HEK293 (cell line): ENCODE measurements around the gene HMGN2.

ENCODE experiments used
- CTCF ChIA-PET: fragments of 350-600 bp; formaldehyde crosslinking; extraction: SDS; loops from one replicate; lab custom pipeline; 2021; ENCODE audit warnings: antibody characterized with exemption; lab: Yijun Ruan, JAX
- POLR2A ChIA-PET: fragments of 300-600 bp; formaldehyde crosslinking; extraction: SDS; loops from one replicate; lab custom pipeline; 2020; ENCODE audit warnings: antibody characterized with exemption, inconsistent platforms; lab: Yijun Ruan, JAX
- H3K27ac ChIP-seq: fragments of 200-500 bp; sonication (Bioruptor generic); 2 replicates; pipeline ENCODE4 v1.5.1; 2014; ENCODE audit warnings: low read depth, low read length, control low read depth, inconsistent platforms; ENCODE audit errors: extremely low read depth
- H3K36me3 ChIP-seq, 2 experiments: fragments of 200-500 bp in 1 of 2; sonication (Bioruptor generic) in 1 of 2; 1 replicate in 1 of 2; 2 replicates in 1 of 2; pipeline ENCODE4 v1.5.1; 2014 to 2017; ENCODE audit warnings: inconsistent platforms in 2 of 2, low read length in 2 of 2; ENCODE audit not compliant: control insufficient read depth in 2 of 2, insufficient read depth in 1 of 2
- H3K4me1 ChIP-seq: fragments of 200-500 bp; sonication (Bioruptor generic); 2 replicates; pipeline ENCODE4 v1.5.1; 2014; ENCODE audit warnings: mild to moderate bottlenecking, low read length, inconsistent platforms; ENCODE audit not compliant: control insufficient read depth, insufficient read depth
- H3K4me3 ChIP-seq: 2 replicates; pipeline ENCODE4 v1.5.1; 2011; ENCODE audit warnings: low read depth, mild to moderate bottlenecking, control low read depth, low read length, moderate library complexity
- H3K9me3 ChIP-seq: fragments of 200-500 bp; sonication (Bioruptor generic); 2 replicates; pipeline ENCODE4 v1.5.1; 2014; ENCODE audit warnings: low read depth, low read length, inconsistent platforms; ENCODE audit not compliant: control insufficient read depth, insufficient read depth
- ATF2 ChIP-seq: fragments of 450-650 bp; formaldehyde crosslinking; IDR thresholded peaks from 2 replicates; pipeline ENCODE4 v1.5.1; 2016; ENCODE audit warnings: missing biosample characterization, missing genetic modification characterization, low read depth
- FEZF1 ChIP-seq: fragments of 450-650 bp; formaldehyde crosslinking; IDR thresholded peaks from 2 replicates; pipeline ENCODE4 v1.5.1; 2016; ENCODE audit warnings: missing biosample characterization, missing genetic modification characterization
- KLF16 ChIP-seq: fragments of 450-650 bp; formaldehyde crosslinking; IDR thresholded peaks from 2 replicates; pipeline ENCODE4 v1.5.1; 2017; ENCODE audit warnings: missing biosample characterization, missing genetic modification characterization
- MZF1 ChIP-seq: fragments of 450-650 bp; formaldehyde crosslinking; IDR thresholded peaks from 2 replicates; pipeline ENCODE4 v1.5.1; 2017; ENCODE audit warnings: missing biosample characterization, missing genetic modification characterization, borderline replicate concordance
- SETDB1 ChIP-seq: IDR thresholded peaks from one replicate; pipeline ENCODE4 v1.6.1; 2017; ENCODE audit warnings: mild to moderate bottlenecking, low read length, moderate library complexity, mixed read lengths; ENCODE audit not compliant: insufficient read length
- WT1 ChIP-seq: fragments of 450-650 bp; formaldehyde crosslinking; IDR thresholded peaks from 2 replicates; pipeline ENCODE4 v1.5.1; 2016; ENCODE audit warnings: missing biosample characterization, missing genetic modification characterization
- ZBTB10 ChIP-seq: fragments of 450-650 bp; formaldehyde crosslinking; IDR thresholded peaks from 2 replicates; pipeline ENCODE4 v1.5.1; 2016; ENCODE audit warnings: missing biosample characterization, missing genetic modification characterization
- ZFP37 ChIP-seq: fragments of 450-650 bp; formaldehyde crosslinking; IDR thresholded peaks from 2 replicates; pipeline ENCODE4 v1.5.1; 2016; ENCODE audit warnings: missing biosample characterization, missing genetic modification characterization
- ZFP41 ChIP-seq: fragments of 450-650 bp; formaldehyde crosslinking; IDR thresholded peaks from 2 replicates; pipeline ENCODE4 v1.5.1; 2016; ENCODE audit warnings: missing biosample characterization, missing genetic modification characterization, borderline replicate concordance
- ZNF132 ChIP-seq: fragments of 450-650 bp; formaldehyde crosslinking; IDR thresholded peaks from 2 replicates; pipeline ENCODE4 v1.5.1; 2017; ENCODE audit warnings: missing biosample characterization, missing genetic modification characterization, borderline replicate concordance
- ZNF211 ChIP-seq: fragments of 450-650 bp; formaldehyde crosslinking; IDR thresholded peaks from 2 replicates; pipeline ENCODE4 v1.5.1; 2016; ENCODE audit warnings: low read depth, missing biosample characterization, missing genetic modification characterization
- ZNF214 ChIP-seq: fragments of 450-650 bp; formaldehyde crosslinking; IDR thresholded peaks from 2 replicates; pipeline ENCODE4 v1.5.1; 2017; ENCODE audit warnings: missing biosample characterization, mild to moderate bottlenecking, missing genetic modification characterization, borderline replicate concordance
- ZNF274 ChIP-seq, 2 experiments: fragments of 200-500 bp in 1 of 2; fragments of 450-650 bp in 1 of 2; sonication (Bioruptor generic) in 1 of 2; formaldehyde crosslinking in 1 of 2; IDR thresholded peaks; 2 replicates each; pipeline versions ENCODE4 v1.5.1 to v1.6.1; 2014 to 2016; ENCODE audit warnings: borderline replicate concordance in 1 of 2, inconsistent platforms in 1 of 2, low read length in 1 of 2, missing biosample characterization in 1 of 2, missing genetic modification characterization in 1 of 2
- ZNF350 ChIP-seq: fragments of 450-650 bp; formaldehyde crosslinking; IDR thresholded peaks from 2 replicates; pipeline ENCODE4 v1.5.0; 2017; ENCODE audit warnings: missing biosample characterization, mild to moderate bottlenecking, missing genetic modification characterization
- ZNF366 ChIP-seq: fragments of 450-650 bp; formaldehyde crosslinking; conservative IDR thresholded peaks from 2 replicates; pipeline ENCODE4 v1.5.1; 2016; ENCODE audit warnings: missing biosample characterization, missing genetic modification characterization
- ZNF404 ChIP-seq: fragments of 450-650 bp; formaldehyde crosslinking; IDR thresholded peaks from 2 replicates; pipeline ENCODE4 v1.5.1; 2017; ENCODE audit warnings: missing biosample characterization, missing genetic modification characterization
- ZNF514 ChIP-seq: fragments of 450-650 bp; formaldehyde crosslinking; IDR thresholded peaks from 2 replicates; pipeline ENCODE4 v1.5.1; 2016; ENCODE audit warnings: missing biosample characterization, missing genetic modification characterization
- ZNF549 ChIP-seq: fragments of 450-650 bp; IDR thresholded peaks from 2 replicates; pipeline ENCODE4 v1.5.1; 2018; ENCODE audit warnings: missing biosample characterization, missing genetic modification characterization, mild to moderate bottlenecking, inconsistent platforms, moderate library complexity
- ZNF571 ChIP-seq: fragments of 450-650 bp; formaldehyde crosslinking; IDR thresholded peaks from 2 replicates; pipeline ENCODE4 v1.5.0; 2017; ENCODE audit warnings: missing biosample characterization, missing genetic modification characterization
- ZNF664 ChIP-seq: fragments of 450-650 bp; formaldehyde crosslinking; IDR thresholded peaks from 2 replicates; pipeline ENCODE4 v1.5.1; 2016; ENCODE audit warnings: missing biosample characterization, missing genetic modification characterization
- ZNF677 ChIP-seq: fragments of 450-650 bp; IDR thresholded peaks from 2 replicates; pipeline ENCODE4 v1.5.0; 2018; ENCODE audit warnings: missing biosample characterization, mild to moderate bottlenecking, missing genetic modification characterization, moderate library complexity

Gene HMGN2

GRCh38 chr1:26493938-26494337, 21.7 kb downstream of the HMGN2 start:
- Histone ChIP-seq H3K4me3 (no peak overlapping the region), H3K27ac (no peak overlapping the region), H3K9me3 (no peaks in the 10 kb centered on the region), H3K36me3 (no peaks in the 10 kb centered on the region), H3K4me1 (no peaks in the 10 kb centered on the region)
- TF ChIP-seq ZBTB10, result no peak
- TF ChIP-seq ZNF274 (IDR thresholded peaks at IDR 0.05; ENCODE audit: low read length), result no peak
- TF ChIP-seq ZNF274 (tag by site-specific recombination; IDR thresholded peaks at IDR 0.05; ENCODE audit: borderline replicate concordance), result no peak
- TF ChIP-seq ZNF404 (tag by site-specific recombination), result no peak
- TF ChIP-seq ZNF132 (tag by site-specific recombination), result no peak
- no peak for TF ChIP-seq WT1 (tag by site-specific recombination)
- TF ChIP-seq ZNF211 (tag by site-specific recombination), result no peak
- CTCF ChIA-PET, result no interaction called here
- POLR2A ChIA-PET, result no interaction called here

- ChIA-PET POLR2A (interaction anchor here (1.5 kb wide), 1 partner anchor 24 kb away, joined by 5 read pairs; the partner anchor contains the start of gene HMGN2), CTCF (interaction anchor here (0.8 kb wide), 1 partner anchor 41 kb away, joined by 3 read pairs; no protein-coding TSS in a partner anchor)
- Histone ChIP-seq H3K4me1 (no peaks in the 10 kb centered on the region), H3K27ac (no peak overlapping the region), H3K9me3 (no peaks in the 10 kb centered on the region), H3K4me3 (no peak overlapping the region), H3K36me3 (no peaks in the 10 kb centered on the region)
- no peak for TF ChIP-seq ZNF514 (tag by site-specific recombination)
- TF ChIP-seq ZFP41, result no peak
- no peak for TF ChIP-seq ZFP37 (tag by site-specific recombination)
- no peak for TF ChIP-seq MZF1
- no peak for TF ChIP-seq ZNF571
- no peak for TF ChIP-seq ZNF366 (tag by site-specific recombination)
- TF ChIP-seq ZNF214 (tag by site-specific recombination), result no peak
- TF ChIP-seq SETDB1, result no peak
- TF ChIP-seq ZNF664 (tag by site-specific recombination), result no peak
- TF ChIP-seq FEZF1 (tag by site-specific recombination), result no peak
- TF ChIP-seq ZNF549 (tag by site-specific recombination), result no peak
- no peak for TF ChIP-seq ATF2 (tag by site-specific recombination)
- no peak for TF ChIP-seq KLF16 (tag by site-specific recombination)
- TF ChIP-seq ZNF677 (tag by site-specific recombination), result no peak
- TF ChIP-seq ZNF350 (tag by site-specific recombination), result no peak
Measured at GRCh38 chr1:26496861-26497260, 24.6 kb downstream of the HMGN2 start.
